GM21367 (cell line): ENCODE results near the gene TMEM258.

Experiments
- ATAC-seq: cut with Tn5 transposase; IDR thresholded peaks from one replicate; pipeline ENCODE4 v1.9.1; 2021; ENCODE audit not compliant: unreplicated experiment

The TMEM258 gene

DNA sequence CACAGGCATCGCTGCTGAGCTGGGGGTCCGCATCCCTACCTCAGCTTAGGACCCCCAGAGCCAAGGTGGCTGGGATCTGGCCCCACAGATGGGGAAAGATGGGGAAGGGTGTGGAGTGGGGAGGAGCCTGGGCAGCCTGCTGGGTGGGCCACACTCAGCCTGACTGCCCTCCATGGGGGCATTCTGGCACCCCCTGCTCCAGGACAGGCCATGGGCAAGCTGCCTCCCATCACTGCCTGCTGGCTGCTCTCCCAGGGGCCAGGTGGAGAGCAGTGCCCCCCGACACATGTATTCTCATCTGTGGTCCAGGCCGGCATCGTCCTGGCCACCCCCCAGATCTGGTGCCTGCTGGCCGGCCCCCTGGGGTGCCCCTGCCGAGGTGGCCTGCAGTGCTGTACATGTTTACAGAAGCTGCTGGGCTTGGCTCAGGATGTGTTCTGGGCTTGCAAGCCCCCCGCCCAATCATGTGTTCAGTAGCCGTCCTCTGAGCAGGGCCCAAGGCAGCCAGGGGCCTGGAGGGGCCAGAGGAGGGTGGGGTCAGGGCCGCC is 47.7 kb downstream of the TMEM258 start:
- no peak for ATAC-seq

- ATAC-seq = no peak
These were observed 48.2 kb downstream of the TMEM258 start for GRCh38 chr11:61744181-61744580.

DNA sequence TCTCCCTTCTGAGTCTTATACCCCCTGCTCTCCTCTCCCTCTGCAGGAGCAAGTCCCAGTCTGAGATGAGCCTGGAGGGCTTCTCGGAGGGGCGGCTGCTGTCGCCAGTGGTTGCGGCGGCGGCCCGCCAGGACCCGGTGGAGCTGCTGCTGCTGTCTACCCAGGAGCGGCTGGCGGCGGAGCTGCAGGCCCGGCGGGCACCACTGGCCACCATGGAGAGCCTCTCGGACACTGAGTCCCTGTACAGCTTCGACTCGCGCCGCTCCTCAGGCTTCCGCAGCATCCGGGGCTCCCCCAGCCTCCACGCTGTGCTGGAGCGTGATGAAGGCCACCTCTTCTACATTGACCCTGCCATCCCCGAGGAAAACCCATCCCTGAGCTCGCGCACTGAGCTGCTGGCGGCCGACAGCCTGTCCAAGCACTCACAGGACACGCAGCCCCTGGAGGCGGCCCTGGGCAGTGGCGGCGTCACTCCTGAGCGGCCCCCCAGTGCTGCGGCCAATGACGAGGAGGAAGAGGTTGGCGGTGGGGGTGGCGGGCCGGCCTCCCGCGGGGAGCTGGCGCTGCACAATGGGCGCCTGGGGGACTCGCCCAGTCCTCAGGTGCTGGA is 48.8 kb downstream of the TMEM258 start:
- no peak for ATAC-seq

DNA sequence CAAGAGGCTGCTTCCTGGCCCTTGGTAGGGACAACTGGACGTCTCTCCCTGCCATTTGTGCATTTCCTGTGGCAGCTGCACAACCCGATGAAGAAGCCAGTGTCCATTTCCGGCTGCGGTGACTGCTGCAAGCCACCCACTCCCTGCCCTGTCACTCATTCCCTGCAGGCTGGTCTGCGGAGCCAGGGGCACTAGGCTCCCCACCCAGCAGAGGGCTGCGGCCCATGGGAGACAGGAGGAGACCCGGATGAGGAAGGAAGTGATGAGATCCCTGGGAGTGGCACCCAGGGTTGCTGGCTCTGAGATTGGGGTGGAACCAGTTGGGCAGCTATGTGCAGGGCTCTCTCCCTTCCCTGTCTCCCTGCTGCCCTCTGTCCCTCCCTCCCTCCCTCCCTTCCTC is 50.0 kb downstream of the TMEM258 start:
- no peak for ATAC-seq

- ATAC-seq = no peak
These were observed 52.4 kb downstream of the TMEM258 start for GRCh38 chr11:61739966-61740365.

DNA sequence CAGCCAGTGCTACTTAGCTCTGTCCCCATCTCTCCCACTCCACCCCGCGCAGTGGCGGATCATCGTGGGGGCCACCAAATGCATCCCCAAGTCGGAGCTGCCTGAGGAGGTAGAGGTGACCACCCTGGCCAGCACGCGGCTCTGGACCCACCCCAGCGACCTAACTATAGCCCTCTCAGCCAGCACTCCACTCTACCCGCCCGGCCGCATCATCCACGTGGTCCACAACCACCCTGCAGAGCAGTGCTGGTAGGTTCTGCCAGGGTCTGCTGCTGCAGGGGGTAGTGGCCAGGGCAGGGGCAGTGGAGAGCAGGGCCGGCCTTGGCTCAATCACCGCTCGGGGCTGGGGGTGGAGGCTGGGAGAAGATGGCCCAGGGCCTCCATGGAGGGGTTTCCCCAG is 53.0 kb downstream of the TMEM258 start:
- ATAC-seq = no peak
